ENCODE measurements around the gene DNAH9.

DNAH9 gene

GRCh38 chr17:11618861-11619566 is 20.7 kb downstream of the DNAH9 start:
- FAIRE-seq (no peak), DNase-seq (ENCODE audit: insufficient read length) (no peak)
- TF ChIP-seq POLR2A (IDR thresholded peaks at IDR 0.05; ENCODE audit: low read depth, low read length), result no peak
- no peak for TF ChIP-seq POLR2AphosphoS5 (IDR thresholded peaks at IDR 0.05; ENCODE audit: low read depth, low read length)
- no peak for TF ChIP-seq TAF1 (IDR thresholded peaks at IDR 0.05; ENCODE audit: borderline replicate concordance, low read depth, low read length)

- DNase-seq (ENCODE audit: insufficient read length) (no peak), FAIRE-seq (no peak)
- TF ChIP-seq POLR2A (IDR thresholded peaks at IDR 0.05; ENCODE audit: low read depth, low read length), result no peak
- no peak for TF ChIP-seq TAF1 (IDR thresholded peaks at IDR 0.05; ENCODE audit: borderline replicate concordance, low read depth, low read length)
- TF ChIP-seq POLR2AphosphoS5 (IDR thresholded peaks at IDR 0.05; ENCODE audit: low read depth, low read length), result no peak
Measured at GRCh38 chr17:11622492-11622891, 24.2 kb downstream of the DNAH9 start.

- DNase-seq (ENCODE audit: insufficient read length) (no peak), FAIRE-seq (no peak)
- no peak for TF ChIP-seq POLR2A (IDR thresholded peaks at IDR 0.05; ENCODE audit: low read depth, low read length)
- TF ChIP-seq TAF1 (IDR thresholded peaks at IDR 0.05; ENCODE audit: borderline replicate concordance, low read depth, low read length), result no peak
- TF ChIP-seq POLR2AphosphoS5 (IDR thresholded peaks at IDR 0.05; ENCODE audit: low read depth, low read length), result no peak
Measured at GRCh38 chr17:11624976-11625375, 26.7 kb downstream of the DNAH9 start.

GRCh38 chr17:11625878-11626277 is 27.6 kb downstream of the DNAH9 start:
- DNase-seq (ENCODE audit: insufficient read length) (no peak), FAIRE-seq (no peak)
- no peak for TF ChIP-seq POLR2AphosphoS5 (IDR thresholded peaks at IDR 0.05; ENCODE audit: low read depth, low read length)

- TF ChIP-seq POLR2AphosphoS5 (IDR thresholded peaks at IDR 0.05; ENCODE audit: low read depth, low read length) (no peak), TAF1 (IDR thresholded peaks at IDR 0.05; ENCODE audit: borderline replicate concordance, low read depth, low read length) (no peak), POLR2A (IDR thresholded peaks at IDR 0.05; ENCODE audit: low read depth, low read length) (no peak)
- DNase-seq (ENCODE audit: insufficient read length) (no peak), FAIRE-seq (no peak)
Measured at GRCh38 chr17:11627301-11627940, 29.2 kb downstream of the DNAH9 start.

- no peak for FAIRE-seq
- DNase-seq (ENCODE audit: insufficient read length), result no peak
- TF ChIP-seq POLR2A (IDR thresholded peaks at IDR 0.05; ENCODE audit: low read depth, low read length) (no peak), POLR2AphosphoS5 (IDR thresholded peaks at IDR 0.05; ENCODE audit: low read depth, low read length) (no peak)
Measured at GRCh38 chr17:11628374-11628773, 30.1 kb downstream of the DNAH9 start.

GRCh38 chr17:11628831-11629230 is 30.6 kb downstream of the DNAH9 start:
- TF ChIP-seq TAF1 (IDR thresholded peaks at IDR 0.05; ENCODE audit: borderline replicate concordance, low read depth, low read length) (no peak), POLR2AphosphoS5 (IDR thresholded peaks at IDR 0.05; ENCODE audit: low read depth, low read length) (no peak), POLR2A (IDR thresholded peaks at IDR 0.05; ENCODE audit: low read depth, low read length) (no peak)
- DNase-seq (ENCODE audit: insufficient read length) (no peak), FAIRE-seq (no peak)

- TF ChIP-seq POLR2A (IDR thresholded peaks at IDR 0.05; ENCODE audit: low read depth, low read length) (no peak), POLR2AphosphoS5 (IDR thresholded peaks at IDR 0.05; ENCODE audit: low read depth, low read length) (no peak), TAF1 (IDR thresholded peaks at IDR 0.05; ENCODE audit: borderline replicate concordance, low read depth, low read length) (no peak)
- no peak for DNase-seq (ENCODE audit: insufficient read length)
- FAIRE-seq, result no peak
Measured at GRCh38 chr17:11636771-11637170, 38.5 kb downstream of the DNAH9 start.

GRCh38 chr17:11637796-11638195 is 39.5 kb downstream of the DNAH9 start:
- DNase-seq (ENCODE audit: insufficient read length), result no peak
- no peak for FAIRE-seq
- no peak for TF ChIP-seq POLR2A (IDR thresholded peaks at IDR 0.05; ENCODE audit: low read depth, low read length)
- TF ChIP-seq POLR2AphosphoS5 (IDR thresholded peaks at IDR 0.05; ENCODE audit: low read depth, low read length), result no peak
- TF ChIP-seq TAF1 (IDR thresholded peaks at IDR 0.05; ENCODE audit: borderline replicate concordance, low read depth, low read length), result no peak

- TF ChIP-seq POLR2AphosphoS5 (IDR thresholded peaks at IDR 0.05; ENCODE audit: low read depth, low read length) (no peak), TAF1 (IDR thresholded peaks at IDR 0.05; ENCODE audit: borderline replicate concordance, low read depth, low read length) (no peak), POLR2A (IDR thresholded peaks at IDR 0.05; ENCODE audit: low read depth, low read length) (no peak)
- FAIRE-seq, result no peak
- no peak for DNase-seq (ENCODE audit: insufficient read length)
Measured at GRCh38 chr17:11638700-11639265, 40.5 kb downstream of the DNAH9 start.

GRCh38 chr17:11639736-11640462 is 41.6 kb downstream of the DNAH9 start:
- DNase-seq (ENCODE audit: insufficient read length) (no peak), FAIRE-seq (no peak)
- no peak for TF ChIP-seq POLR2AphosphoS5 (IDR thresholded peaks at IDR 0.05; ENCODE audit: low read depth, low read length)
- TF ChIP-seq TAF1 (IDR thresholded peaks at IDR 0.05; ENCODE audit: borderline replicate concordance, low read depth, low read length), result no peak
- TF ChIP-seq POLR2A (IDR thresholded peaks at IDR 0.05; ENCODE audit: low read depth, low read length), result no peak
